Measurements from ENCODE around the gene GBA2.
A peak's percentile ranks its signal among the peaks of the same experiment; 100 is the strongest.

Gene GBA2

DNA sequence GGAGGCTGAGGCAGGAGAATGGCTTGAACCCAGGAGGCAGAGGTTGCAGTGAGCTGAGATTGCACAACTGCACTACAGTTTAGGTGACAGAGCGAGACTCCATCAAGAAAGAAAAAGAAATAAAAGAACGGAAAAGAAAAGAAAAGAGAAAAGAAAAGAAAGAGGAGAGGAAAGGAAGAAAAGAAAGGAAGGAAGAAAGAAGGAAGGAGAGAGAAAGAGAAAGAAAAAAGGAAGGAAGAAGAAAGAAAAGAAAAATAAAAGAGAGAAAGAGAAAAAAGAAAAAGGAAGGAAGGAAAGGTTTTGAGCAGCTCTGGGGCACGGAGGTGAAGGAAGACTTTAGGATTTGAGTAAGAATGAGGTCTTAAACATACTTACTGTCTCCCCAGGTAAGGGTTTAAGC, 35.5 kb downstream of the GBA2 start:
- DNase-seq: no peak

DNA sequence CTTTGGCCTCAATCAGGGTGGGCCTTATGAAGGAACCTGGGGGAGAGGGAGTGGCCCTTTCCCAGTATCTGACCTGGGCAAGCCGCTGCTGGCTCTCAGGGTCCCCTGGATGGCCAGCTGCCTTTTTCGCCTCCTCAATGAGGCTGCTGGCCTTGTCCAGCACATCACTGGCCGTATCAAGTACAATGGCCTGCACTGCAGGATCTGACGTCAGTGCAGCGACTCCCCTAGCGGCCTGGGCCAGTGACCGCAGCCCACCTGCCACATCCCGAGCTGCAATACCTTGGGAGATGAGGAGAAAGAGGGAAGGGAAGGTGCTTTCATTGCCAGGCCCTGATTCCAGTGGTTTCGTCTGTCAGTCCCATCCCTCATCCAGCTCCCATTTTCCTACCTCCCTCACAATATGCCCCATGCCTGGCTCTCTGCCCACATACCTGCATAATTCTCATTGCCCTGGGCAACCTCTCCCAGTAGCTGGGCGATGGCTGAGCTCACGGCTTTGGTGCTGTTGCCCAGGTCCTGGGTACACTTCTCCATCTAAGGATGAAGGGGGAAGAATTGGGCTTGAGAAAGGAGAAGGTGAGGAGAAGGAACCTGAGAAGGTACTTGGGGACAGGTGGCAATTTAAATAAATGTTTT, 36.1 kb downstream of the GBA2 start:
- DNase-seq: no peak

DNA sequence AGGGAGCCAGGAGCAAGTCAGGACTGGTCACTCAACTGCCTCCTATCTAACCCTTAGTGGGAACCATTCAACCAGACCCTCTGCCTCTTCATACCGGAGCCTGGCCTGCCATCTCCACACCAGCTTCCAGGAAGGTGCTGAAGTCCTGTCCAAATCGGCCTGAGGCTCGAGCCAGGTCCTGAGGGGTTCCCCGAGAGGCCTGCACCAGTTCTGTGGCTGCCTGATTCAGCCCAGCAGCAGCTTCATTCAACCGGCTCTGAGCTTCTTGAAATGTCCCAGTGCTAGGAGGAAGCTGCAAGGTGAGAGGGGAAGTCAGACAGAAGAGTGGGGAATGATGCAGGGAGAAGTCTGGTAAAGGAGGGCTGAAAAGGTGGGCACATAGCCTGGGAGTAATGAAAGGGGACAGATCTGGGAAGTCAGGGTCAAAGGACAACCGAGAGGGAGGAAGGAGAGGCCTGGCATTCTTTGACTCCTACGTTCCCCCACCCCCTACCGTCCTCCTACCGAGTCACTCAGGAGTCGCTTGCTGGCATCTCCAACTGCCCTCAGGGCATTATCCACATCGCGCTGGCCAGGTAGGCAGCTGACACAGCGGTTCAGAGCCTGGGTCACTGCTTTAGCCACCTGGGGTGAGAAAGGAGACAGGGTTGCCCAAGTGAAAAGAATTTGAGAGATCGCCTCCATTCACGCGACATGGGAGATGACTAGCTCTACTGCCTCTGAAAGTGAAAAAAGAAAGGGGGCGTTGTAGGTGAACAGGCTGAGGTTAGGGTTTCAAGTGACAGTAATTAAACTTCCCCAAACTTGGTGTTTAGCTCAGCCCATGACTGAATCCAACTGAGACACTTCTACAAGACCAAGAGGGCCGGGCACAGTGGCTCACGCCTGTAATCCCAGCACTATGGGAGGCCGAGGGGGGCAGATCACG, 37.3 kb downstream of the GBA2 start:
- no peak for DNase-seq

DNA sequence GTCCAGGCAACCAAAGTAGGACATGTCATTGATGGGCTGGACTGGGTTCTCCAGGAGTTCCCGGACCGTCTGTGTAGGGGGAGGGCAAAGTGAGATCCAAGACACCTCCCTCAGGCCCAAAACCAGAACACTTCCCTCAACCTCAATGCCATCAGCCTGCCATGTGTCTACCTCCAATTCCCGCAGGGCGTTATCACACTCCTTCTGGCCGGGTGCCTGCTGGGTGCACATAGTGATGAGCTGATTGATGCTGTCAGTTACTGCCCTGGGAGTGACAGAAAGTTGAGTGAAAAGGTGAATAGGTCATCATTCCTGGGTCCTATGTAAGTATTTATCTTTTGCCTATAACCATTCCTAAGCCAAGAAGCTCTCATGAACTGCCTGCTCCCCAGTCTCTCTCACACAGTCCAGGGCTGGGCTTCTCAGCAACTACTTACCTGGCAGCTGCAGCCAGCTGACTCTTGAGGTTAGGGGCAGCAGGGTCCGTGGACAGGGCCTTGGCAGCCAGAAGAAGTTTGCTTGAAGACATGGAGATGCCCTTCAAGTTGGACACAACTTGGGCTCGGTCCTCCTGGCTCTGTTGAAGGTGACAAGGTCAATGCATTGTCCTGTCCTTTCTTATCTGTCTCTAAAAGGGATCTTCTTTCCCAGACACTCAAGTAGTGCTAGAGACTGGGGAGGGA, 38.1 kb downstream of the GBA2 start:
- DNase-seq: no peak

DNA sequence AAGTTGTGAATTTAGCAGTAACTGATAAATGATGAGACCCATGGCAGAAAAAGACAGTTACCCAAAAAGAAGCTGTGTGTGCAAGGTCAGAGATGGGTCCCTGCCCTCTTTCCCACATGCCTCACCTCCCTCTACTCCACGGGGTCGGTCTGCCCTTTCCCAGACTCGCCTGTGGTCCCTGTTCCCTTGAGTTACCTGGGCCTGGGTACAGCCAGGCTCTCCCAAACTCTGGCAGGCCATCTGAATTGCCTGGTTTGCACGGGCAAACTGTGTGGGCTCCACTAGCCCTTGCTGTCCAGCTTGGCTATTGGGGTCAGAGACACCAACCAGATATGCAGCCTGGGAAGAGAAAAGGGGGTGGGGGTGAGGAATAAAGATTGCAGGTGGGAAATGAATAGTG, 40.9 kb downstream of the GBA2 start:
- no peak for DNase-seq

DNA sequence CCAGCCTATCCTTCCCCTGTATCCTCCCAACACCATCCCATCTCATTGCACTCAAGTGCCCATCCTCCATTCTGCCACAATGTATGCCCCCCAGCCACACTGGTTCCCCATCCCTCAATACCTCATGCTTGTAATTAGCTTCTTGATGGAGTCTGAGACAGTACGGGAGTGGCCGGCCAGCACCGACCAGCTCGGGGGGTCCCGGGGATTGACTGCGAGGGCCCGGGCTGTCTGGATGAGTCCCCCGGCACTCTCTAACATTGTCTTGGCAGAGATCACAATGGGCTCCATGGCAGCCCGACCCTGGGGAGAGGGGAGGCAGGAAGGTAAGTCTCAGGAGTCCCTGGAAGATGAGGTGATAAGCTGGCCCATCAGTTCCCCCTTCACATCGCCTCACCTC, 42.1 kb downstream of the GBA2 start:
- DNase-seq: no peak

DNA sequence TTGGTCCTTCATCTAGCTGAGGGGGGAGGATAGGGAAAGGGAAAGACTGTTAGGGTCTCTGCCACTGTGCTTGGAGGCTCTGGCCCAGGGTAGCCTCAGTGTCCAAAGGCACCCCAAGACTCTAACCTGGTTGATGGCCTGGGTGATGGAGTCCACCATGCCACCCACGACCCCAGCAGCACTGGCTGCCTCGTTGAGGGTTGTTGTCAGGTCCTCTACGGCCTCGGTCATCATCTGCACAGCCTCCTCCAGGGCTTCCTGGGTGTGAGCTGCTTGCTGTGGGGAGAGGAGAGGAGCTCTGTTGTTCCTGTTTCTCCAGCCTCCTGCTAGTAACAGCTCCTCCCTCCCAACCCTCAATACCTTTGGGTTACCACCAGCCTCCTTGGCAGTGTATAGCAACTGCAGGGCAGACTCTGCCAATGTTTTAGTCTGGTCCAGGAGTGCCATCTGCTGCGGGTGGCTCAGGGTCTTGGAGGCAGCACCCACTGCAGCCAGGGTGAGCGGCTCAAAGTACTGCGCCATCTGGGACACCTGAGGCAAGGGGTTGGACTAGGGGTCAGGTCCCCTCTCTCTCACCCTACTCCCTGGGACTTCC, 43.1 kb downstream of the GBA2 start:
- DNase-seq: no peak

DNA sequence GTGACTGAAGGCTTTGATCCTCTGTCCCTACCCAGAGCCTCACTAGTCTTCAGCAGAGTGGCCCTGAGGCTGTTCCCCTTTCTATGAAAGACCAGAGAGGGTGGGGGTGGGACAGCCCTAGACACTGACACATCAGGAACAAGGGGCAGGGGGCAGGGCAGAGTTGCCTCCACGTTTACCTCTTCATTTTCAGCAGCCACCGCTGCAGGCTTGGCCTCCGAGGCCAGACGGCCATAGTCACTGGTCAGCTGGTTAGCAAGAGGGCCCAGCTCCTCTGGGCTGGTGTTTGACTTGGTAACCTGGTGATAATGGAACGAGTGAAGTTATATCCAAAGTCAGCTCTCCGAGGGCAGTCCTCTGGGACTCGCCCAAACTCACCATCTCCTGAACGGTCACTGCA, 43.7 kb downstream of the GBA2 start:
- DNase-seq: no peak

DNA sequence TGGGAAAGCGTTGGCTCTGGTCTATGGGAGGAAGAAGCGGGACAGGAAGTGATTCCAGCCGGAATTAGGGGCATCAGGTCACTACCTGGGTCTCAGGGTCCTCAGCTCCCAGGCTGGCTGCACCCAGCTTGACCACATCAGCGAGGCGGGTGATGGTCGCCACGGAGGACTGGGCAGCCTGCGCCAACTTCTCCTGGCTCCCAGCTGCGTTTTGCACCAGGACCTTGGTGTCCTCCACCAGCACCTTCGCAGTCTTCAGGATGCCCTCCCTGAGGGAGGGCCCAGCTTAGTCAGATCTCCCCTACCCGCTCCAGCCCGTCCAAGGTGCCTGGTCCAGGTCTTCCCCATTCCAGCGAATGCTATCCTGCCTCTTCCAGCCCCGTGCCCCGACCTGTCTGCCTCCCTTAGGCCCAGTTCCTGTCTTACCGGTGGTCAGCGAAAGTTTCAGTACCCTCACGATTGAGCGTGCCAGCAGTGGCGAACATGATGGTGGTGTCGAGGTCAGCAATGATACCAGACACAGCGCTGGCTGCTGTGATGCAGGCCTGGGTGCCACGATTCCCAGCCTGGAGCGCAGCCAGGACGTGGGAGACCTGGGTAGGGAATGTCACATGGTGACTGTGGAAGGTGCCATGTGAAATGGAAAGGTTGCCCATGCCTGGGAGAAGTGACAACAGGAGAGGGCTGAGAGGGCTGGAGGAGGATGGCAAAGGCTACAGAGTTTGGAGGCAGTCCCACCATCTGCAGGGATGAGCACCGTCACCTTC, 44.9 kb downstream of the GBA2 start:
- DNase-seq: no peak

DNA sequence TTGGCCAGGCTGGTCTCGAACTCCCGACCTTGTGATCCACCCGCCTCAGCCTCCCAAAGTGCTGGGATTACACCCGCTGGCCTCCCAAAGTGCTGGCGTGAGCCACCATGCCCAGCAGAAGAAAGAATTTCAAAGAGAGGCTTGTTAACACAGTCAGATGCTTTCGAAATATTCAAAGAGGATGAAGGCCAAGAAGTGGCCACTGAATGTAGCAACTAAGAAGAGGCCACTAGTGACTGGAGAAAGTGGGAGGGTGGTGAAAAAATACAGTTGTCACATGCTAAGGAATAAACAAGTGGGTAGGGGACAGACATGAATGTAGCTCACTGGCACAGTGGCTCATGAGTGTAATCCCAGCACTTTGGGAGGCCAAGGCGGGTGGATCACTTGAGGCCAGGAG, 46.3 kb downstream of the GBA2 start:
- DNase-seq: no peak

DNA sequence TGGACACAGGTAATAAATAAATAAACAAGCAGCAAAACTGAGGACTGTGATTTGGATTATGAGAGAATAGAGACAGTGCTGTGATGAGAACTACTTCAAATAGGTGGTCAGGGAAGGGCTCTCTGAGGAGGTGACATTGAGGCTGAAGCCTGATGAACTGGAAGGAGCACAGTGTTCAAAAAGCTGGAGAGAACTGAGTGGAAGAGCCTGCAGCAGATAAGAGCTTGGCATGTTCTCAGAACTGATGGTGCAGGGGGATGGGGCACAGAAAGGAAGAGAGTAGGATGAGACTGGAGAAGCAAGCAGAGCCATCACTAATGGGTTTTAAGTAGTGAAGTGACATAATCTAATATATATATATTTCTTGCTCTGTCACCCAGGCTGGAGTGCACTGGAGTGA, 48.1 kb downstream of the GBA2 start:
- no peak for DNase-seq

DNA sequence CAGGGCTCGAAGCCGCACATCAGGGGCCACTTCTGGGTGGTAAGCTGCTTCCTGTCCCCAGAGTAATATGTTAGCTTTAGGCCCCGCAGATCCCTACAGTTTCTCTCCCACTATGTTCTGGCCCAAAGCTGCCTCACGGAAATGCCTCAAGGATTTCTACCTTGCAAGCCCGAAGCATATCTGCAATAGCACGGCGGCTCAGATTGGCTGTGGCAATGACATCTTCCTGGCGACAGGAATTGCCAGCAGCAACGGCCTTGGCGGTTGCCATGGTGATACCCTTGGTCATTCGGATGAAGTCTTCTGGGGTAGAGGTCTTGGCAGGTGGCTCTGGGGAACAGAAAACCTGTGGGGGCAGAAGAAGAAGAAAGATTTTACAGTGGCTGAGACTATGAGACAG, 49.0 kb downstream of the GBA2 start:
- no peak for DNase-seq

DNA sequence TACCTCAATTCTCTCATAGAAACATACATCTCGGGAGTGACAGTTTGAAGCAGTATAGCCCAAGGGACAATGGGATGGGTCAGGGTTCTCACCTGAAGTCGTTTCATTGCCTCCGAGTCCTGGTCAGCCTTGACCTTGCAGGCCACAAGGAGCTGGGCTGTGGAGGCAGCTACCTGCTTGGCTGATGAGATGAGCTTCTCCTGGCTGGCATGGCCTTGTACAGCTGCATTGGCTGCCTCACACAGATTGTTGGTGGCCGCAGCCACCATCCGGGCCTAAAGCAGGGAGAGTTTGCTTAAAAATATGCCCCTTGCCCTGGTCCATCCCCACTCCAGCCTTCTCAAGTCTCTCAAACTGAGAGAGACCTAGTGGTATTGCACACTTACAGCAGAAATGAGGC, 50.8 kb downstream of the GBA2 start:
- no peak for DNase-seq

DNA sequence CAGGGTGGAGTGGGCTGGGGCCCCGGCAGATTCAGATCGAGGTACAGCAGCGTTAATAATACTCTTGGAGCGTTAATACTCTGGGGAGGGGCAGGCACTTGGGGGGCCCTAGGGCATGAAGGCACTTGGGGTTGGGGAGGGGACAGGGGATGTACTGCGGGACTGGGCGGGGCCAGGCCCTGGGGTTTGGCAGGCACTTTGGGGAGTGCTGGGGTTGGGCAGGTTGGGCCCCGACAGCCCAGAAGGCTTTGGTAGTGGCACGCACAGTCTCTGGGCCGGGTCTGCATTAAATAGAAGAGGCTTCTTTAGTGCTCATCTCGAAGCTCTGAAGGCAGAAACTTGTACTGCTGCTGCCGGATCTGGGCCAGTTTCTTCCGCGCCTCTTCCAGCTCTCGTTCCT, 51.5 kb downstream of the GBA2 start:
- DNase-seq: no peak

DNA sequence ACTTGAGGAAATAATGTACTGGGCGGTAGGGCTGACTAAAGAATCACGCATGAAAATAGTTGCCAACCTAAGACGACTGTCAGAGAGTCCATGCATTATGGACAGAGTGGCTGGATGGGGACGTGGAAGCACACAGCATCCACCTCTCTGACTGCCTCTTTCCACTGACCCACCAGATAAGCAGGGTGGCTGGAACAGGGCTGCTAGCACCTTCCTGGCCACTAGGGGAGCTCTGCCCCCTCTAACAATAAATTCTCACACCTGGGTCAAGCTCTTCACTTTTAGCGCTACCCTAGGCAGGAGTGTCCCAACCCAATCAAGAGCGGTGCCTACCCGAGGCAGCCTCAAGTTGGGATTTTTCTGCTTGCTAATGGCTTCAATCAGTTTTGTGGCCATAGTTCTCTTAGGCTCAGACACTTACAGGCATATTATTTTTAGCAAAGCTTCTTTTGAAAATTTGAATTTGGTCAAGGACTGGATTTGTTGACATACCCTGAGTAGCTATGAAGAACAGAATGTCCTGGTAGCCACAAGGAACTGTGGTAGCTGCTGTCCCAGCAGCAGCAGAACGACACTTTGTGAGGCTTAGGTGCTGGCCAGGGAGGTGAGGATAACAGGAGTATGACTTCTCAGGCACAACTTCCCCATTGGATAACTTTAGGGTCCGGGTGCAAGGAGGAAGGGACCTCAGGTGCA, 52.4 kb downstream of the GBA2 start:
- peak; percentile 20 for DNase-seq

DNA sequence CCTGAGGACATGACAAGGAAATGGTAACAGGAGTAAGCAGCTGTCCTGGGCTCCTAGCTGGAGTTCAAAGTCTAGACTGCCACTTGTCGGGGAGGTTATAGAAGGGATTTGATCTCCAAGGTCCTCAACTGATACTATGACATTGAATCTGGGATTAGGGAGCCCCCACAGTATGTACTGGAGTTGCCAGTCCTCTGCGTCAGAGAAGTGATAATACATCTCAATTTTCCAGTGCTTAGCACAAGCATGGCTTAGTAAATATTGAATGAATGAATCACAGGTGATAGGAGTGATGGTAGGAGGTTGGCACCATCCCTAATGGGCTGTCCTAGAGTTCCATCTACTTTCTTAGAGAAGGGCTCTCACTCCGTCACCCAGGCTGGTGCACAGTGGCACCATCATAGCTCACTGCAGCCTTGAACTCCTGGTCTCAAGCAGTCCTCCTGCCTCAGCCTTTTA, 53.1 kb downstream of the GBA2 start:
- no peak for DNase-seq

DNA sequence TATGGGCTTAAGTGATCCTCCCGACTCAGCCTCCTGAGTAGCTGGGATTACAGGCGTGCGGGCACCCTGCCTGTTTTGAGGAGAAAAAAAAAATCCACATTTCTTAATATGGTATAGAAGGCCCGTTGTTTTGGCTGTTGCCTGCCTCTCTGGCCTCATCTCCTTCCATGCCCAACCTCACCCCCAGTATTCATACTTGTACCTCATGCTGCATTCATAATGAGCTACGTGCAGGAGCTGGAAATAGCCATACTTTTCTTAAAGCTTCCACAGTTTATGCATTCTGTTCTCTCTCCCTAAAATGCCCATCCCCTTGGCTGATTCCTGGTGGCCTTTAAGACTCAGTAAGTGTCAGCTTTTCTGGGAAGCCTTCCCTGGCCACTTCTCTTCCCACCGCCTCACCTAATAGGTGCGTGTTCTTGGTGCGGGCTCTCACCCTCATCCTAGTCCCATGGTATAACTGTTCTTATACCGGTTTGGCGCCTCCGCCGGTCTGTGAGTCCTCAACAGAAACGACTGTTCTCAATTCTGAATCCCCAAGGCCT, 57.2 kb downstream of the GBA2 start:
- DNase-seq: no peak

DNA sequence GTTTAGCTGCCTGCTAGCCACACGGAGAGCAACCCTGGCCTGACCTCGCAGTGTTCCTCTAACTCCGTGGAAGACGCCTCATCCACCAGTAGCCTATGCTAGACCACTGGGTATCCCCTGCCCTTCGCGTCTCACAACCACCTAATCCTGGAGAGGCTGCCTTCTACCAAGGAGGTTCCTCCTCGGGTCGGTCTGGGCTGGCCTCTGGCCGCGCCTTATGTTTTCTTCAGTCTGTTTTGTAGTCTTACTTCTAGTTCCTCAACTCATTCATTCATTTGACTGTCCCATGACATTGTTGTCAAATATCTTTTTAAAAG, 57.7 kb downstream of the GBA2 start:
- DNase-seq: no peak

DNA sequence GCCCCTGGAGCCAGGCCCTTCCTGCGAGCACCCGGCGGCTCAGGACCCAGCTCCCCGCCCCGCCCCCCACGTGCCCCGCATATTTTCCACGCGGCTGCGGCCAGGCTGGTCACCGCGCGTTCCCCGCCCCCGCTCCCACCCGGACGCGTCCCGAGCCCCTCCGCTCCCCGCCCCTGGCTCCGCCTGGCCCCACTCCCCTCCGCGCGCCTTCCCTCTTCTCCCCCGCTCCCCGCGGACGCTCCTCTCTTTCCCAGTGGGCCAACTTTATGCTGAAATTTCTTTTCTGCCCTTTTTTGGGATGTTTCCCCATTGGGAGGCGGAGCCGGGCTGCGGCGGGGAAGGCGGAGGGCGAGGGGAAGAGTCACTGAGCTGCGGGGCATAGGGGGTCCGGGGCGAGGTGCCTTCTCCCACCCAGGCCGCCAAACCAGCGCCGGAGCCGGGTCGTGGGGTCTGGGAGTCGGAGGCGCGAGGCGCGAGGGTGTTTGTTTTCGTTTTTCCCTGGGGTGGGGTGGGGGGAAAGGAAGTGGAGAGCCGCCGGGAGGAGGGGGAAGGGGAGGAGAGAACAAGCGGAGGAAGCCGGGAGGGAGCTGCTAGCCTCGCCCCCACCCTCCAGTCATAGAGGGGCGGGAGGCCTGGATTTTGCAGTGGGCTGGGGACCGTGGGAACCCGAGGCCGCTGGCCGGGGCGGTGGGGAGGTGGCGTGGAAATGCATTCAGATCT, 58.3 kb downstream of the GBA2 start:
- no peak for DNase-seq

DNA sequence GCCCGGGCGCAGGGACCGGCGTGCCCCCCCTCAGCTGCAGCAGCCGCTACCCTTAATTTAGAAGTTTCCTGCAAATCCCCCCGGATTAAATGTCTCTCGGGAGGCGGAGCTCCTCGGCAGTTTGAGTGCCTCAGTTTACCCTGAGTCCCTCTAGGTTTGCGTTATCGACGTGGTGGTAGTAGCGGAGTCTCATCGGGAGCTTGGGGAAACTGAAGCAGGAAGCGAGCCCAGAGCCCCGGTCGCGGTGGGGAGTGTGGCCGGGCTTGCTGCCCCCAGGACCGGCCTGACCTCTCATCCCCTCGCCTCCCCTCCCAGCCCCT, 58.8 kb downstream of the GBA2 start:
- no peak for DNase-seq

DNA sequence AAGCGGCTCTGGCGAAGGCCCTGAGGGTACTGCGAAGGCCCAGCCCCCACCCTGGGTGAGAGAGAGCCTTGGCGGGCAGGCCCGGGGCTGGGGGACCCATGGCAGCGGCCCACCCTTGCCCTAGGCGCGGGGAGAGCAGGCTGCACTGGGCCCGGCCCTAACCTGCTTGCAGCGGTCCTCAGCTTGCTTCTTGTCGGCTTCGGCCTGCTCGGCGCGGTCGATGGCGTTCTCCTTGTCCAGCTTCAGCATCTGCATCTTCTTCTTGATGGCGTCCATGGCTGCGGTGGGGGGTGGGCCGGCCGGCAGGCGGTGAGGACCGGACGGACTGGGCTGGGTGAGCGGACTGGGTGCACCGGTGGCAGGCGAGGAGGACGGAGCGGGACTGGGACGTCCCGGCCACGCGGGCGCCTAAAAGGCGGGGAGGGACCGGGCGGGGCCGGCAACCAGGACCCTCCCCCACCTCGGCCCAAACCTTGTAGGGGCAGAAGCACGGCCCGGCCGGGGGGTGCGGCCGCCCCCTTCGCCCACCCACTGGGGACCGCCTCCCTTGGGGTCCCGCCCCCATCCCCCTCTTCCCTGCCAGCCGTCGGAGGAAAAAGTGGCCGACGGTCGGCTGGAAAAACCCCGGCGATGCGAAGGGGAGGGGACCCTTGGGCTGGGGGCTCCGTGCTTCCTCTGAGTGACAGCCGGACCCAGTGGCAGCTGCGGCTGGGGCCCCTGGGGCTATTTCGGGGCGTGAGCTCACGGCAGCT, 59.3 kb downstream of the GBA2 start, which contains the start of gene TPM2:
TPM2 (minus strand) TSS at position 384 of the 752 bp plus-strand sequence; CDS start at position 276, 108 bp downstream.
- DNase-seq: no peak
